Keratinocyte (primary cell): Measurements from ENCODE around the gene HEPHL1. TPM values are rescaled to one million over a fixed set of nuclear protein-coding genes. Genes with fewer than 3 reads are reported as not detected.

ENCODE experiments used
- DNase-seq: peaks from one replicate; pipeline ENCODE4 v3.0.0-alpha.2; 2011; ENCODE audit warnings: low read depth, missing footprints, low spot score
- FAIRE-seq: peaks from 2 replicates; lab custom pipeline; 2011; peaks lifted over from hg19 to GRCh38; lab: Jason Lieb, UNC
- H2AFZ ChIP-seq: 2 replicates; pipeline ENCODE4 v1.6.0; 2012; ENCODE audit warnings: low read length, control low read depth, inconsistent platforms; ENCODE audit not compliant: control insufficient read depth
- H3K27ac ChIP-seq: 2 replicates; pipeline ENCODE4 v1.5.1; 2011; ENCODE audit warnings: low read length; ENCODE audit not compliant: control insufficient read depth, insufficient read depth
- H3K27me3 ChIP-seq: 3 replicates; pipeline ENCODE4 v1.6.0; 2011; ENCODE audit warnings: low read length; ENCODE audit not compliant: control insufficient read depth, insufficient read depth; ENCODE audit errors: extremely low read depth
- H3K36me3 ChIP-seq, 2 experiments: 2 replicates in 1 of 2; 3 replicates in 1 of 2; pipeline ENCODE4 v1.5.1; 2011; ENCODE audit warnings: low read length in 2 of 2, mild to moderate bottlenecking in 1 of 2; ENCODE audit not compliant: control insufficient read depth in 2 of 2, insufficient read depth in 2 of 2; ENCODE audit errors: extremely low read depth in 1 of 2
- H3K4me1 ChIP-seq: 3 replicates; pipeline ENCODE4 v1.5.1; 2011; ENCODE audit warnings: low read length; ENCODE audit not compliant: control insufficient read depth, insufficient read depth; ENCODE audit errors: extremely low read depth
- H3K4me2 ChIP-seq: 3 replicates; pipeline ENCODE4 v1.6.0; 2011; ENCODE audit warnings: low read depth, low read length; ENCODE audit not compliant: control insufficient read depth, insufficient read depth; ENCODE audit errors: extremely low read depth
- H3K4me3 ChIP-seq, 3 experiments: fragments of 200-600 bp in 1 of 3; sonication (generic) in 1 of 3; 2 replicates in 2 of 3; 3 replicates in 1 of 3; pipeline ENCODE4 v1.5.1; 2011 to 2016; ENCODE audit warnings: low read length in 3 of 3, mild to moderate bottlenecking in 3 of 3, control low read depth in 2 of 3, inconsistent platforms in 1 of 3, low read depth in 1 of 3, mixed read lengths in 1 of 3, mixed run types in 1 of 3, moderate library complexity in 1 of 3; ENCODE audit not compliant: control insufficient read depth in 2 of 3, insufficient read depth in 2 of 3; ENCODE audit errors: extremely low read depth in 1 of 3
- H3K79me2 ChIP-seq: 2 replicates; pipeline ENCODE4 v1.6.0; 2012; ENCODE audit warnings: low read length; ENCODE audit not compliant: control insufficient read depth, insufficient read depth
- H3K9ac ChIP-seq: 3 replicates; pipeline ENCODE4 v1.6.0; 2011; ENCODE audit warnings: low read length; ENCODE audit not compliant: control insufficient read depth, insufficient read depth; ENCODE audit errors: extremely low read depth
- H3K9me1 ChIP-seq: 3 replicates; pipeline ENCODE4 v1.6.0; 2011; ENCODE audit warnings: low read length; ENCODE audit not compliant: control insufficient read depth, insufficient read depth; ENCODE audit errors: extremely low read depth
- H3K9me3 ChIP-seq: 2 replicates; pipeline ENCODE4 v1.5.1; 2012; ENCODE audit warnings: low read depth, low read length; ENCODE audit not compliant: control insufficient read depth
- H4K20me1 ChIP-seq: 3 replicates; pipeline ENCODE4 v1.6.0; 2011; ENCODE audit warnings: low read length; ENCODE audit not compliant: control insufficient read depth, insufficient read depth; ENCODE audit errors: extremely low read depth
- CTCF ChIP-seq, 3 experiments: IDR thresholded peaks in 1 of 3; conservative IDR thresholded peaks in 1 of 3; optimal IDR thresholded peaks in 1 of 3; 2 replicates in 2 of 3; 3 replicates in 1 of 3; pipeline versions ENCODE3 to v1.5.1; 2011; ENCODE audit warnings: low read length in 3 of 3, mild to moderate bottlenecking in 3 of 3, moderate library complexity in 2 of 3, control low read depth in 1 of 3, inconsistent platforms in 1 of 3; ENCODE audit not compliant: insufficient read depth in 2 of 3; ENCODE audit errors: extremely low read depth in 1 of 3
- EZH2 ChIP-seq: IDR thresholded peaks from one replicate; pipeline ENCODE4 v1.6.1; 2012; ENCODE audit warnings: inconsistent platforms, mild to moderate bottlenecking, low read length, moderate library complexity
- dilution Hi-C: fragments of 300-500 bp; cut with MboI; formaldehyde crosslinking; loops from one replicate; pipeline ENCODE4 v1.7.0; 2020; ENCODE audit warnings: low sequenced_read_pairs; ENCODE audit not compliant: extremely low pct_ligation_motif_present
- polyA plus RNA-seq, 5 experiments: library from polyadenylated mRNA; depleted of rRNA in 3 of 5; stranded (reverse) in 3 of 5; stranded (forward) in 1 of 5; unstranded in 1 of 5; fragments of >200 nt; gene quantifications; 1 replicate in 1 of 5; 2 replicates in 3 of 5; 3 replicates in 1 of 5; pipeline versions ENCODE4 v1.2.1 to v1.2.3, GENCODE V29; 2011 to 2012; ENCODE audit warnings: missing spikeins in 2 of 5, low read depth in 1 of 5, low replicate concordance in 1 of 5

Gene HEPHL1
- polyA plus RNA-seq, 1 donor (not counting 4 experiments of a cell fraction or from before 2014, with no cell fraction given) = 138 TPM

GRCh38 chr11:94077552-94078293 is 56.6 kb downstream of the HEPHL1 start:
- Histone ChIP-seq H3K36me3 (peaks cover 0 to 17% of the 10 kb centered on the region in 2 experiments), H3K4me2 (no peak overlapping the region), H3K79me2 (no peaks in the 10 kb centered on the region), H3K4me1 (no peaks in the 10 kb centered on the region), H3K9me1 (no peaks in the 10 kb centered on the region), H2AFZ (no peak overlapping the region), H3K9me3 (no peaks in the 10 kb centered on the region), H3K9ac (no peak overlapping the region), H4K20me1 (no peaks in the 10 kb centered on the region), H3K27ac (no peak overlapping the region), H3K27me3 (no peaks in the 10 kb centered on the region), H3K4me3 (no peak overlapping the region)
- no peak for FAIRE-seq
- no peak for DNase-seq
- dilution Hi-C loops = no loop called here
- TF ChIP-seq CTCF (optimal IDR thresholded peaks at IDR 0.05 in 1 of 3, IDR thresholded peaks at IDR 0.05 in 1 of 3, conservative IDR thresholded peaks at IDR 0.05 in 1 of 3; ENCODE audit: extremely low read depth in 1 of 3, insufficient read depth in 2 of 3, low read length in 3 of 3) = no peak
- TF ChIP-seq EZH2 = no peak

DNA sequence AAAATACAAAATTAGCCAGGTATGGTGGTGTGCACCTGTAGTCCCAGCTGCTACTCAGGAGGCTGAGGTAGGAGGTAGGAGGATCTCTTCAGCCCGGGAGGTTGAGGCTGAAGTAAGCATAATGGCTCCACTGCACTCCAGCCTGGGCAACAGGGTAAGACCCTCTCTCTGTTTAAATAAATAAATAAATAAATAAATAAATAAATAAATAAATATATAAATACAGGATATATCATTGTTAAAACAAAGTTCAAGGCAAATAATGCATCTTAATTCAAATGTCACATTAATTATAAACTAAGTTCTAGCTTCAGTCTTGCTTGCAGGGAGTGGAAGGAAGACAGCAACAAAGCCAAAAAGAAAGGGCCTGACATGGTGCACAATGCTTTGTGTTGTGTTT is 63.0 kb downstream of the HEPHL1 start:
- no peak overlapping the region for H3K27ac ChIP-seq
- FAIRE-seq (no peak), DNase-seq (no peak)
- H4K20me1 ChIP-seq = no peaks in the 10 kb centered on the region
- H3K79me2 ChIP-seq = no peaks in the 10 kb centered on the region
- dilution Hi-C loops = no loop called here
- no peaks in the 10 kb centered on the region for H3K9me1 ChIP-seq
- no peak overlapping the region for H3K4me2 ChIP-seq
- H2AFZ ChIP-seq = no peak overlapping the region
- H3K9me3 ChIP-seq = no peaks in the 10 kb centered on the region
- TF ChIP-seq EZH2 (no peak), CTCF (optimal IDR thresholded peaks at IDR 0.05 in 1 of 3, IDR thresholded peaks at IDR 0.05 in 1 of 3, conservative IDR thresholded peaks at IDR 0.05 in 1 of 3; ENCODE audit: extremely low read depth in 1 of 3, insufficient read depth in 2 of 3, low read length in 3 of 3) (no peak)
- no peaks in the 10 kb centered on the region for H3K27me3 ChIP-seq
- no peak overlapping the region for H3K4me3 ChIP-seq
- no peak overlapping the region for H3K9ac ChIP-seq
- H3K4me1 ChIP-seq = peaks cover 3% of the 10 kb centered on the region
- H3K36me3 ChIP-seq = peaks cover 4 to 7% of the 10 kb centered on the region in 2 experiments
